ENCODE measurements around the gene IKBKG.

The IKBKG gene

DNA sequence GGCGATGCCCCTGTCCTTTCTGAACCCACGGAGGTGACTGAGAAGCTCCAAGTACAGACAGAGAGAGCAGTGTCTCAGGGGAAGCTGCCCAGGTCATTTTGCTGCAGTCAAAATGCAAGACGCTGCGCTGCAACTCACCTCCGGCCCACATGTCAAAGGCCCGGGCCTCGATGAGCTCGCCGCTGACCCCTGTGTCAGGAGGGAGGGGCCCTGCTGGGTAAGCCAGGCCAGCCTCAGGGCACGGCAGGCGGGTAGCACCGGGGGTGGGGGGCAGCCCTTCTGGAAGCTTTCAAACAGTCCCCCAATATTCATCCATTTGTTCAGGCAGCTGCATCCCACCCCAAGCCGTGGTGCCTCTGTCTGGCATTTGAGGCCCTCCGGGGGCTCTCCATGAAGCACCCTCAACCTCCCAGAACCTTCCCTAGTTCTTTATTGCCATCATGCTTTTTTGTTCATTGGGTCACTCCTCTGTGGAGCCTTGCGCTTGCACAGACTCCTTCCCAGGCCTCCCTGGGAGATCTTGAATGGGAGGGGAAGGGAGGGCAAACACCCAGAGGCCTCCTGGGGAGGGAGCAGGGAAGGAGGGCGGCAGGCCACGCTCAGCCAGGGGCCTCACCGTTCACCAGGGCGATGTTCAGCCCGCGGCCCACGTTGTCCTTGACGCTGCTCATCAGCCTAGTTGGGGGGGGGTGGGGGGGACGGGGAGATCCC lies 39.6 kb upstream of the IKBKG start:
- CTCF ChIA-PET: interaction anchor here (1.9 kb wide), 1 partner anchor 19 kb away, joined by 5 read pairs; no protein-coding TSS in a partner anchor
- TF ChIP-seq, protein P1, sequence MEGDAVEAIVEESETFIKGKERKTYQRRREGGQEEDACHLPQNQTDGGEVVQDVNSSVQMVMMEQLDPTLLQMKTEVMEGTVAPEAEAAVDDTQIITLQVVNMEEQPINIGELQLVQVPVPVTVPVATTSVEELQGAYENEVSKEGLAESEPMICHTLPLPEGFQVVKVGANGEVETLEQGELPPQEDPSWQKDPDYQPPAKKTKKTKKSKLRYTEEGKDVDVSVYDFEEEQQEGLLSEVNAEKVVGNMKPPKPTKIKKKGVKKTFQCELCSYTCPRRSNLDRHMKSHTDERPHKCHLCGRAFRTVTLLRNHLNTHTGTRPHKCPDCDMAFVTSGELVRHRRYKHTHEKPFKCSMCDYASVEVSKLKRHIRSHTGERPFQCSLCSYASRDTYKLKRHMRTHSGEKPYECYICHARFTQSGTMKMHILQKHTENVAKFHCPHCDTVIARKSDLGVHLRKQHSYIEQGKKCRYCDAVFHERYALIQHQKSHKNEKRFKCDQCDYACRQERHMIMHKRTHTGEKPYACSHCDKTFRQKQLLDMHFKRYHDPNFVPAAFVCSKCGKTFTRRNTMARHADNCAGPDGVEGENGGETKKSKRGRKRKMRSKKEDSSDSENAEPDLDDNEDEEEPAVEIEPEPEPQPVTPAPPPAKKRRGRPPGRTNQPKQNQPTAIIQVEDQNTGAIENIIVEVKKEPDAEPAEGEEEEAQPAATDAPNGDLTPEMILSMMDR (IDR thresholded peaks at IDR 0.05; ENCODE audit: control extremely low read depth, extremely low read depth, low read depth, missing control alignments): no peak
- DNase-seq (ENCODE audit: extremely low spot score): no peak
- POLR2A ChIA-PET: interaction anchor here (0.9 kb wide), 1 partner anchor 17 kb away, joined by 3 read pairs; the partner anchor contains the start of gene SLC10A3

DNA sequence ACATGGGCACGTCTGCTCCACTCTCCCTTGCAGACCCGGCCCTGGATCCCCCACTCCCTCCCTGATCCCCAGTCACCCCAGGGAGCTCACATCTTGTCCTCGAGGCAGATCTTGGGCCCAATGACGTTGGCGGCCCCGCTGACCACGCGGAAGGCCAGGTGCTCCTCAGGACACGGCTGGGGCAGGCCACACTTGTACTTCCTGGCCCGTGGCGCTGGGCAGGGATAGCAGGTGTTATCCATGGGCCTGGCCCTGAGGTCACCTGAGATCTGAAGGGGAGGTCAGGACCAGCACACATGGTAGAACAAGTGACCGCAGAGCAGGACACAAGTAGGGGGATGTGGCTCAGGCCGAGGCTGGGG lies 39.1 kb upstream of the IKBKG start:
- POLR2A ChIA-PET: no interaction called here
- TF ChIP-seq, protein P1 (IDR thresholded peaks at IDR 0.05; ENCODE audit: control extremely low read depth, extremely low read depth, low read depth, missing control alignments): no peak
- no peak for DNase-seq (ENCODE audit: extremely low spot score)
- CTCF ChIA-PET: interaction anchor here (1.9 kb wide), 1 partner anchor 19 kb away, joined by 5 read pairs; no protein-coding TSS in a partner anchor

- POLR2A ChIA-PET: no interaction called here
- TF ChIP-seq, protein P1 (IDR thresholded peaks at IDR 0.05; ENCODE audit: control extremely low read depth, extremely low read depth, low read depth, missing control alignments): no peak
- DNase-seq (ENCODE audit: extremely low spot score): no peak
- CTCF ChIA-PET: no interaction called here
These were observed 38.0 kb upstream of the IKBKG start for GRCh38 chrX:154509455-154509854.

DNA sequence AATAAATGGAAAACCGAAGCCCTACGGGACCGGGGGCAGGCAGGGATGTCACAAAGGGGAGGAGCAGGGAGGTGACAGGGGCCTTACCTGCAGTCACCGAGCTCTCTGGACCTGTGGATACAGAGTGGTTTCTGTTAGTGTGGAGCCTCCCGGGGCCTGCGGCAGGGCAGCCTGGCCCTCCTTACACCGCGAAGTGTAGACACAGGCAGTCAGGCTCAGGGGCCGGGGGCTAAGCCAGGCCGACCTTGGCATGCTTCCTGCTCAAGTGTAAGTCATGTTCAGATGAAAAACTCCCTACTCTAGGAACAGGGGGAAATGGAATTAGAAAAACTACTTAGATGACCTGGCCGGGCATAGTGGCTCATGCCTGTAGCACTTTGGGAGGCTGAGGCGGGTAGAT lies 35.7 kb upstream of the IKBKG start:
- no peak for DNase-seq (ENCODE audit: extremely low spot score)
- TF ChIP-seq, protein P1 (IDR thresholded peaks at IDR 0.05; ENCODE audit: control extremely low read depth, extremely low read depth, low read depth, missing control alignments): no peak
- POLR2A ChIA-PET: no interaction called here
- CTCF ChIA-PET: no interaction called here

- no peak for DNase-seq (ENCODE audit: extremely low spot score)
- TF ChIP-seq, protein P1 (IDR thresholded peaks at IDR 0.05; ENCODE audit: control extremely low read depth, extremely low read depth, low read depth, missing control alignments): no peak
- CTCF ChIA-PET: no interaction called here
- POLR2A ChIA-PET: no interaction called here
These were observed 34.4 kb upstream of the IKBKG start for GRCh38 chrX:154512879-154513553.

GRCh38 chrX:154513716-154514115 lies 33.7 kb upstream of the IKBKG start:
- ChIA-PET POLR2A (no interaction called here), CTCF (interaction anchor here (1.7 to 1.8 kb wide), 2 partner anchors 13 to 140 kb away, joined by 4 to 6 read pairs; no protein-coding TSS in a partner anchor)
- TF ChIP-seq, protein P1 (IDR thresholded peaks at IDR 0.05; ENCODE audit: control extremely low read depth, extremely low read depth, low read depth, missing control alignments): no peak
- no peak for DNase-seq (ENCODE audit: extremely low spot score)
